SHP77 treated with DMSO at 0.1 percent for 48 hours (cell line): ENCODE data around the gene EEF1AKMT3.

Experiments
- DNase-seq: peaks from one replicate; lab custom pipeline; 2025; lab: John Stamatoyannopoulos, UW

The EEF1AKMT3 gene

DNA sequence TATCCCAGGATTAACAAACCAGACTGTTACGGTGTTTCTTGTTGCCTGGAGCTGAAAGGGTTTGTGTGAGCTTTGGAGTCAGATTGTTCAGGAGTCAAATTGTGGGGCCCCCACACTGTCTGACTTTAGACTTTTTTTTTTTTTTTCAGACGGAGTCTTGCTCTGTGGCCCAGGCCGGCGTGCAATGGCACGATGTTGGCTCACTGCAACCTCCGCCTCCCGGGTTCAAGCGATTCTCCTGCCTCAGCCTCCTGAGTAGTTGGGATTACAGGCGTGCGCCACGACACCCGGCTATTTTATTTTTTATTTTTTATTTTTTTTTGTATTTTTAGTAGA lies 11.0 kb downstream of the EEF1AKMT3 start:
- DNase-seq, result no peak

DNA sequence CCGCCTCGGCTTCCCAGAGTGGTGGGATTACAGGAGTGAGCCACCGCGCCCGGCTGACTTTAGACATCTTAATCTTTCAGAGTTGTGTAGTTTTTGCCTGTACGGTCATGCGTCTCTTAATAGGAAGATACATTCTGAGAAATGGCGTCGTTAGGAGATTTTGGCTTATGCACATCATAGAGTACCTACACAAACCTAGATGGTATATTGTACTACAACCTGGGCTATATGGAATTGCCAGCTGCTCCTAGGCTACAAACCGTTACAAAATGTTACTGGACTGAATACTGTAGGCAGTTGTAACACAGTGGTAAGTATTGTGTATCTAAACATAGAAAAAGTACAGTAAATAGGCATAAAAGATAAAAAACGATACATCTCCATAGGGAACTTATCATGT lies 11.4 kb downstream of the EEF1AKMT3 start:
- no peak for DNase-seq

- DNase-seq, result no peak
Measured at GRCh38 chr12:57793920-57794319, 21.5 kb downstream of the EEF1AKMT3 start.

DNA sequence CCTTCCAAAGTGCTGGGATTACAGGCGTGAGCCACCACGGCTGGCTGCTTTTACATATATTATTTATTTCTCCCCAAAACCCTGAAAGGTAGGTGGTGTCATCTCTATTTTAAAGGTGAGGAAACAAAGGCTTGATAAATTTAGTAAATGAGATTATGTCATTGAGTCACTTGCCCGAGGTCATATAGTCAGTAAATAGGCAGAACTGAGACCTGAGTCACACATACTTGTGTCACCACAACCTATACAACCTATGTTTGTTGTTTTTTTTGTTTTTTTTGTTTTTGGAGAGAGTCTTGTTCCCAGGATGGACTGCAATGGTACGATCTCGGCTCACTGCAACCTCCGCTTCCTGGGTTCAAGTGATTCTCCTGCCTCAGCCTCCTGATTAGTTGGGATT lies 22.9 kb downstream of the EEF1AKMT3 start:
- DNase-seq, result no peak

DNA sequence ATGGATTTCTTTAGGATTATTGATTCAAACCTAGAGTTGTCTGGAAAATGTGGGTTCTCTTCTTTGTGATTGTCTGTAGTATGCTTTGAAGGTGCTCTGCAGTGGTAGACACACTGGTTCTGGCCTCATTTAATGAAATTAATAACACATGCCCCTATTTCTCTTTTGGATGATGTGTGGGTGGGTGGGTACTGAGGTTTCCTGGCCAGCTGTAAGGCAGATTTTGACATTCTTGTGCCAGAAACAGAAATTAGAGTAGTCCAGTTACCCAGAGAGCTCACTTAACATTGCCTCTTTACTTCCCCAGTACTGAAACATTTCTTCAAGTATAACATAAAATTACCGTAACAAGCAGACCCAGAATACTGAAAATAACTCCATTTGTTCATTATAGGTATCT lies 24.6 kb downstream of the EEF1AKMT3 start:
- DNase-seq, result no peak

- DNase-seq, result no peak
Measured at GRCh38 chr12:57797933-57798332, 25.5 kb downstream of the EEF1AKMT3 start.

GRCh38 chr12:57800965-57801364 lies 28.6 kb downstream of the EEF1AKMT3 start:
- DNase-seq, result no peak

DNA sequence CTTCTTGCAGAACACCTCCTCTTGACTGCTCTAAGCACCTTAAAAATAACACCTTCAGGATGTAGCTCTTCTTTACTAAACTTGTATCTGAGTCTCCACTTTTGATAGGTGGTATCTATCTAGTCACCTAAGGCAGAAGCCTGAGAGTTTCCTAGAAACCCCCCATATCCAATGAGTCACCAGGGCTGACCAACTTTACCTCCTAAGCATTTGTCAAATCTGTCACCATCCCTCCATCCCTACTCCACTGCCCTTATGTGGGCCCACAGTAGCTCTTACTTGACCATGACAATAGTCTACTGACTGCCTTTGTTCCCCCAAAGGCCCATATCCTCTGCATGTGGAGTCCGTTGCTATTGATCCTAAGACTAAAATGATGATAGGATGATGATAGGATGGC lies 30.2 kb downstream of the EEF1AKMT3 start:
- no peak for DNase-seq

GRCh38 chr12:57803319-57803893 lies 31.0 kb downstream of the EEF1AKMT3 start:
- DNase-seq, result peak; percentile 15

GRCh38 chr12:57806677-57807076 lies 34.3 kb downstream of the EEF1AKMT3 start:
- DNase-seq, result no peak

DNA sequence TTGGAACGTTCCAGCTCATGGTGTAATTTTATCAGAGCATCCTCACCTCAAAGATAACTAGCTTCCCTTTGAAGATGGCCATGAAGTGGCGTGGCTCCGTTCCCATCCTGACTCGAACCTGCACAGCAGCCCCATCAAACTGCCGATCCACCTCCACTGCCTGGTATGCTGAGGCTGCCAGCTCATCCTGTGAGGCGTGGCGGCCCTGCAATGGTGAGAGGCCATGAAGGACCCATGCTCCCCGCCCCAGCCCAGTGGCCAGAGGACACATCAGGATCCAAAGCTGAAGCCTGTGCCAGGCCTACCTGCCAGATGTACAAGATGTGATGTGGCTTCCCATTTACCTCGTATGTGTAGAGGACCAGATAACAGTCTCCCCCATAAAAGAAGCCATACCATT lies 34.9 kb downstream of the EEF1AKMT3 start:
- no peak for DNase-seq

DNA sequence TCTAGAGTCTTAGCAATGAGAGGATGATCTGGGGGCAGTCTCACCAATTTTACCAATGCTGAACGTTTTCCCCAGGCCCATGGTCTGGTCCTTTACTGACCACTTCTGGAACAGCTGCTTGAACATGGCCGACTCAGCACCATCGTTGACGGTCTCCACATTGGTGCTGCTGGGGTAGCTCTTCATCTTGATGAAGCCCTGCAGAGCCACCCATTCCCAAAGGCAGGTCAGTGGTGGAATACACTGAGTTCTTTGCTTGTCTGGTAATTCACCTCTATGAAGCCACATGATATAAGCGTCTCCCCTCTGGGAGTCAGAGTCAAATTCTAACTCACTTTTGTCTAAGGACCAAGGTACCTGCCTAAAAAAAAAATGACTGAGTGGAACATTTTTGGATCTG lies 35.9 kb downstream of the EEF1AKMT3 start:
- no peak for DNase-seq

DNA sequence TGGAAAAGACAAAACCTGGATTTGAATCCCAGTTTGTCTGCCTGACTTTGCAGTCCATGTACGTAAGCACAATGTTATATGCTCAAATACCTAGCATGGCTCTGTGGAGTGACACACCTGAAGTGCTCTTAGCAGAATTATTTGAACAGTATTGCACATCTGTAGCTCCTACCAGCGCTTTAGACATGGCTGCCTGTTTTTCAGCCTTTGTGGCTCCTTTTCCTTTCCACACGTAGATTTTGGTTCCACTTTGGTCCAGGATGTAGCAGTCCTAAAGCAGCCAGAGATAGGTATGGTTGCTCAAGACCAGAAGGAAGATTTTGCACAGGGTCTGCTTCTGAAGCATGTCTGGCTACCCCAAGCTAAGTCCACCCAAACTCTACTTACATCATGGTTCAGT lies 37.0 kb downstream of the EEF1AKMT3 start:
- no peak for DNase-seq

DNA sequence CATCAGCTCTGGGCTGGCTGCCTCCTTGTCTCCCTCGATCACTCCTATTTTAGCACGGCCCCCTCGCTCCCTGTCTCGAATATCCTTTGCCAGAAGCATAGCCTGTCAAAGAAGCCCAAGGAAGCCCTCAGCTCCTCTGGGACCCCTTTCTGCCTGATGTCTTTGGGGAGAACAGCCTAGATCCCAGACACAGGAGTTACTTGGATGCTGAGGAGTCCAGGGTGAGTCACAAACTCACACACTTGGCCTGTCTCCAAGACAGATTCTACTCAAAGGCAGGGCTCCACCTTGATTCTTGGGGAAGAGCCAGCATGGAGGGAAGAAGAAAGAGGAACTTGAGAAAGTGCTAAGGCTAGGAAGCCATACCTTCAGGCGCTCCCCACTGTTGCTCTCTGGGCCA lies 38.0 kb downstream of the EEF1AKMT3 start:
- no peak for DNase-seq

- DNase-seq, result peak; percentile 73
Measured at GRCh38 chr12:57811028-57811755, 38.8 kb downstream of the EEF1AKMT3 start.

- DNase-seq, result no peak
Measured at GRCh38 chr12:57813111-57813970, 40.9 kb downstream of the EEF1AKMT3 start.

GRCh38 chr12:57813971-57814772 lies 41.8 kb downstream of the EEF1AKMT3 start:
- DNase-seq, result no peak

DNA sequence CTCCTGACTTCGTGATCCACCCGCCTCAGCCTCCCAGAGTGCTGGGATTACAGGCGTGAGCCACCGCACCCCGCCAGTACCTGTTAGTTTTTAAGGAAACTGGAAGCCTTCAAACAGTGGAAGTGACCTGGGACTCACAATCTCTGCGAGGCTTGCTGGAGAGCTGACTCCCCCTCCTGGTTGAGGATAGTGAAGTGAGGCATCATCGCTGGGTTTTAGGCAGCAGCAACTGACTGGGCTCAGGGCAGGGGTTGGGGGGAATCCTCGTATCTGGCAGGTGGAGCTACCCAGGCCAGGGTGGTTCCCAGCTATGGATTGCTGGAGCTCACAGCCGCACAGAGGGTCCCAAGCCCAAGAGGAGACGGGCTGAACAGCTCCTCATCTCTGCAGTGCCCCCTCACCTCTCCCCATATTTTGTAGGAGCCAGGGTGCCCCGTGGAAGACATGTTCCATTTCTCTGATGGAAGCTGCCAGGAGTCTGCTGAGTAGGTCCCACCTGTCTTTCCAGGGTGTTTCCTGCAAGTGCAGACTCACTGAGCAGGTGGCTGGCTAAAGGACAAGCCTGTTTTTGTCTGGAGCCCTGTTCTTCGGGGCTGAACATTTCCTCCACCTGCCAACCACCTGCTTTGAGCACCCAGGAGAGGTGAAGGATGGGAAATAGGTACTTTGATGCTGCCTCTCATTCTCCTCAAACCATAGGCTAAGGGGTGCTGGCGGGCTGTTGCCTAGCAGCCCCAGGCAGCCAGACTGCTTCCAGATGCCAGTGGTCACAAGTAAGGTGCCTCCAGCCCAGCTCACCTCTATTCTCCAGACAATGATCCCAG lies 43.0 kb downstream of the EEF1AKMT3 start:
- peak; percentile 25 for DNase-seq

GRCh38 chr12:57816001-57816854 lies 43.8 kb downstream of the EEF1AKMT3 start:
- no peak for DNase-seq

DNA sequence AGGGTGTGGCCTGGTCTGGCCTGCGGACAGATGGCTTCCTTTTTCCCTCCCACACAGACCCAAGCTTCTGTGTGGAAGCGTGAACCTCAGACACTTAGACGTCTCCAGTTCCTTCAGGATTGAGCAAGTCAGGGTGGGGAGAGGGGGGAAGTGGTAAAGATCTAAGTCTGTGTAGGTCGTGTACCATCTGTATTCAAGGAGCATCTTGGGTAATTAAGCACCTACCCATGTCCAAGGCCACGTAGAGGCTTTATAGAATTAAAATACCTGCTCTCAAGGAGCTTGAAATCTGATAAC lies 44.4 kb downstream of the EEF1AKMT3 start:
- no peak for DNase-seq
